Measurements from ENCODE around the gene QRFPR. TPM values are rescaled to one million over a fixed set of nuclear protein-coding genes. Genes with fewer than 3 reads are reported as not detected.

Gene QRFPR
- total and polyA plus RNA-seq, 2 of the 4 experiments (the other 2 are of a cell fraction) = not detected

DNA sequence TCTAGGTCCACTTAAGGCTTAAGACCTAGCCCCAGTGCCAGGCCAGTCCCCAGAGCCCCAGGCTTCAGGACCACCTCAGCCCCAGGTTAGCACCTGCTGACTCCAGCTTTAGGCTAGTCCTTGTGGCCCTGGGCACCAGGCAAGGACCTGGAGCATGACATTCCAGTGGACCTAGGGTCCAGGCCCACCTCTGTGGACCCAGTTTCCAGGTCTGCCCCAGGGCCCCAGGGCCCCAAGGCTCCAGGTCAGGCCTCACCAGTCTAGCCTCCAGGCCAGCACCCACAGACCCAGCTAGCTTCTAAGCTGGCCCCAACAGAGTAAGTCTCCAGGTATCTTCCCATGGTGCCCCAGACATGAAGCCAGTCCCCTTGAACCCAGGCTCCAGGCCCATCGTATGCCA is 97.5 kb downstream of the QRFPR start:
- dilution Hi-C loops (cut with HindIII; ENCODE audit: low sequenced_read_pairs, unreplicated experiment) (no loop called here), intact Hi-C loops (cut with micrococcal nuclease) (no loop called here), in situ Hi-C loops (cut with MboI; ENCODE audit: low sequenced_read_pairs) (no loop called here)
- ATAC-seq (ENCODE audit: low read depth) = no peak
- Histone ChIP-seq H4K20me1 (ENCODE audit: insufficient read depth, low read length) (no peaks in the 10 kb centered on the region), H2AFZ (replicated peaks; ENCODE audit: low read length, poor library complexity) (no peak overlapping the region), H3K56ac (ENCODE audit: extremely low read depth, insufficient read depth, low read length) (no peak overlapping the region), H4K91ac (ENCODE audit: insufficient read depth, low read depth, low read length) (no peak overlapping the region), H3K4ac (ENCODE audit: low read depth, low read length) (no peak overlapping the region), H3K9me3 (ENCODE audit: control insufficient read depth, insufficient read depth, low read length) (no peaks in the 10 kb centered on the region), H2BK120ac (ENCODE audit: low read depth, low read length) (no peak overlapping the region), H4K5ac (ENCODE audit: low read depth, low read length) (no peak overlapping the region), H4K8ac (ENCODE audit: low read depth in 2 of 2, low read length in 2 of 2) (no peak overlapping the region), H3K79me1 (ENCODE audit: low read depth in 1 of 2, low read length in 2 of 2) (no peaks in the 10 kb centered on the region), H3K4me3 (ENCODE audit: insufficient read depth, low read depth, low read length) (no peak overlapping the region), H3K23ac (ENCODE audit: low read depth, low read length) (no peak overlapping the region), H3K4me2 (ENCODE audit: low read depth, low read length) (no peak overlapping the region), H2BK20ac (ENCODE audit: low read depth, low read length) (no peak overlapping the region), H3K4me1 (ENCODE audit: control insufficient read depth, insufficient read depth, low read length) (no peaks in the 10 kb centered on the region; the same call in 1 of the 2 replicates), H3K18ac (ENCODE audit: low read depth, low read length) (no peak overlapping the region), H2BK5ac (ENCODE audit: low read depth, low read length, poor library complexity, severe bottlenecking) (no peak overlapping the region), H3K14ac (replicated peaks; ENCODE audit: low read depth, low read length) (no peak overlapping the region), H3K36me3 (ENCODE audit: control insufficient read depth, insufficient read depth, low read length) (no peaks in the 10 kb centered on the region), H2BK15ac (ENCODE audit: low read depth, low read length) (no peak overlapping the region), H3K9ac (ENCODE audit: low read depth, low read length) (no peak overlapping the region), H2AK9ac (replicated peaks; ENCODE audit: low read depth, low read length, poor library complexity) (no peak overlapping the region), H3K9me1 (ENCODE audit: insufficient read depth, low read length) (no peaks in the 10 kb centered on the region), H2AK5ac (ENCODE audit: low read depth, low read length) (no peak overlapping the region), H3K27me3 (ENCODE audit: control insufficient read depth, insufficient read depth, low read length) (no peaks in the 10 kb centered on the region), H3K27ac (ENCODE audit: insufficient read depth, low read length) (no peak overlapping the region)
- no peak for DNase-seq
- CTCF ChIA-PET = no interaction called here
- POLR2A ChIA-PET (ENCODE audit: unreplicated experiment) = no interaction called here
- TF ChIP-seq MAFK (IDR thresholded peaks at IDR 0.05; ENCODE audit: low read depth, low read length) (no peak), RCOR1 (IDR thresholded peaks at IDR 0.05; ENCODE audit: insufficient replicate concordance, low read length) (no peak), MXI1 (IDR thresholded peaks at IDR 0.05; ENCODE audit: borderline replicate concordance, low read depth, low read length) (no peak), NFE2L2 (IDR thresholded peaks at IDR 0.05; ENCODE audit: low read depth, low read length) (no peak), SMC3 (IDR thresholded peaks at IDR 0.05; ENCODE audit: low read depth, low read length) (no peak), BHLHE40 (IDR thresholded peaks at IDR 0.05; ENCODE audit: low read depth, low read length) (no peak), POLR2A (IDR thresholded peaks at IDR 0.05; ENCODE audit: low read depth, low read length) (no peak)
- TF ChIP-seq, protein P1, sequence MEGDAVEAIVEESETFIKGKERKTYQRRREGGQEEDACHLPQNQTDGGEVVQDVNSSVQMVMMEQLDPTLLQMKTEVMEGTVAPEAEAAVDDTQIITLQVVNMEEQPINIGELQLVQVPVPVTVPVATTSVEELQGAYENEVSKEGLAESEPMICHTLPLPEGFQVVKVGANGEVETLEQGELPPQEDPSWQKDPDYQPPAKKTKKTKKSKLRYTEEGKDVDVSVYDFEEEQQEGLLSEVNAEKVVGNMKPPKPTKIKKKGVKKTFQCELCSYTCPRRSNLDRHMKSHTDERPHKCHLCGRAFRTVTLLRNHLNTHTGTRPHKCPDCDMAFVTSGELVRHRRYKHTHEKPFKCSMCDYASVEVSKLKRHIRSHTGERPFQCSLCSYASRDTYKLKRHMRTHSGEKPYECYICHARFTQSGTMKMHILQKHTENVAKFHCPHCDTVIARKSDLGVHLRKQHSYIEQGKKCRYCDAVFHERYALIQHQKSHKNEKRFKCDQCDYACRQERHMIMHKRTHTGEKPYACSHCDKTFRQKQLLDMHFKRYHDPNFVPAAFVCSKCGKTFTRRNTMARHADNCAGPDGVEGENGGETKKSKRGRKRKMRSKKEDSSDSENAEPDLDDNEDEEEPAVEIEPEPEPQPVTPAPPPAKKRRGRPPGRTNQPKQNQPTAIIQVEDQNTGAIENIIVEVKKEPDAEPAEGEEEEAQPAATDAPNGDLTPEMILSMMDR (conservative IDR thresholded peaks at IDR 0.05; ENCODE audit: low read depth, low read length) = no peak
- TF ChIP-seq, protein P2, sequence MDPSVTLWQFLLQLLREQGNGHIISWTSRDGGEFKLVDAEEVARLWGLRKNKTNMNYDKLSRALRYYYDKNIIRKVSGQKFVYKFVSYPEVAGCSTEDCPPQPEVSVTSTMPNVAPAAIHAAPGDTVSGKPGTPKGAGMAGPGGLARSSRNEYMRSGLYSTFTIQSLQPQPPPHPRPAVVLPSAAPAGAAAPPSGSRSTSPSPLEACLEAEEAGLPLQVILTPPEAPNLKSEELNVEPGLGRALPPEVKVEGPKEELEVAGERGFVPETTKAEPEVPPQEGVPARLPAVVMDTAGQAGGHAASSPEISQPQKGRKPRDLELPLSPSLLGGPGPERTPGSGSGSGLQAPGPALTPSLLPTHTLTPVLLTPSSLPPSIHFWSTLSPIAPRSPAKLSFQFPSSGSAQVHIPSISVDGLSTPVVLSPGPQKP (IDR thresholded peaks at IDR 0.05; ENCODE audit: borderline replicate concordance, low read depth, low read length) = no peak
- no CpG with 5 or more reads among the region's 1 CpG for WGBS, 2 experiments (ENCODE audit: extremely low coverage in 2 of 2, insufficient read length in 1 of 2)
- no TSS peak for BruUV-seq (replicated peaks)

All from IMR-90 (cell line).